Kidney capillary endothelial cell (primary cell): ENCODE results near the gene MATN3.

Experiments
- DNase-seq: peaks from one replicate; pipeline ENCODE4 v3.0.0-alpha.2; 2018; ENCODE audit warnings: low spot score

MATN3 gene

GRCh38 chr2:20005067-20005627 lies 7.3 kb downstream of the MATN3 start:
- no peak for DNase-seq

GRCh38 chr2:20001361-20001863 lies 11.1 kb downstream of the MATN3 start:
- no peak for DNase-seq

GRCh38 chr2:19993731-19994130 lies 18.7 kb downstream of the MATN3 start:
- DNase-seq = no peak

- DNase-seq = no peak
Observed at GRCh38 chr2:19991895-19992294, 20.6 kb downstream of the MATN3 start.

GRCh38 chr2:19990416-19990728 lies 22.1 kb downstream of the MATN3 start:
- DNase-seq = no peak

- peak; percentile 43 for DNase-seq
Observed at GRCh38 chr2:19989667-19990415, 22.6 kb downstream of the MATN3 start, which contains the start of gene WDR35. TSS of gene WDR35 (minus strand) at chr2:19990105. CDS start at chr2:19990015, 90 bp downstream.

- no peak for DNase-seq
Observed at GRCh38 chr2:19989342-19989666, 23.2 kb downstream of the MATN3 start.

GRCh38 chr2:19988600-19988999 lies 23.9 kb downstream of the MATN3 start:
- no peak for DNase-seq

- no peak for DNase-seq
Observed at GRCh38 chr2:19987936-19988335, 24.5 kb downstream of the MATN3 start.

- DNase-seq = no peak
Observed at GRCh38 chr2:19982268-19982667, 30.2 kb downstream of the MATN3 start.

GRCh38 chr2:19979932-19980331 lies 32.5 kb downstream of the MATN3 start:
- no peak for DNase-seq

GRCh38 chr2:19973466-19973865 lies 39.0 kb downstream of the MATN3 start:
- no peak for DNase-seq

GRCh38 chr2:19971691-19972090 lies 40.8 kb downstream of the MATN3 start:
- peak; percentile 30 for DNase-seq

- no peak for DNase-seq
Observed at GRCh38 chr2:19963386-19963785, 49.1 kb downstream of the MATN3 start.

GRCh38 chr2:19955544-19956422 lies 56.7 kb downstream of the MATN3 start:
- DNase-seq = peak; percentile 78

- DNase-seq = no peak
Observed at GRCh38 chr2:19949071-19949470, 63.4 kb downstream of the MATN3 start.

- DNase-seq = no peak
Observed at GRCh38 chr2:19947184-19947940, 65.1 kb downstream of the MATN3 start.

- no peak for DNase-seq
Observed at GRCh38 chr2:19944205-19944845, 68.1 kb downstream of the MATN3 start.

- no peak for DNase-seq
Observed at GRCh38 chr2:19943189-19943588, 69.3 kb downstream of the MATN3 start.

- DNase-seq = no peak
Observed at GRCh38 chr2:19942199-19942598, 70.3 kb downstream of the MATN3 start.
